Breast epithelium (tissue), 3 donors: ENCODE results near the gene RPL13.

Experiments used
- POLR2A ChIP-seq: fragments of 450-650 bp; IDR thresholded peaks from one replicate; pipeline ENCODE4 v1.6.1; 2016; ENCODE audit warnings: antibody characterized with exemption, mild to moderate bottlenecking, moderate library complexity
- POLR2AphosphoS5 ChIP-seq, 3 donors: sonication (generic); formaldehyde crosslinking; IDR thresholded peaks; one replicate each; pipeline ENCODE4 v1.6.1; 2017; ENCODE audit warnings: antibody characterized with exemption in 3 of 3
- TF ChIP-seq, protein P1 (sequence below), 3 donors: fragments of 450-650 bp; IDR thresholded peaks; one replicate each; pipeline ENCODE4 v1.5.1; 2016 to 2017; ENCODE audit warnings: antibody characterized with exemption in 3 of 3, mild to moderate bottlenecking in 3 of 3, moderate library complexity in 3 of 3

DNA sequence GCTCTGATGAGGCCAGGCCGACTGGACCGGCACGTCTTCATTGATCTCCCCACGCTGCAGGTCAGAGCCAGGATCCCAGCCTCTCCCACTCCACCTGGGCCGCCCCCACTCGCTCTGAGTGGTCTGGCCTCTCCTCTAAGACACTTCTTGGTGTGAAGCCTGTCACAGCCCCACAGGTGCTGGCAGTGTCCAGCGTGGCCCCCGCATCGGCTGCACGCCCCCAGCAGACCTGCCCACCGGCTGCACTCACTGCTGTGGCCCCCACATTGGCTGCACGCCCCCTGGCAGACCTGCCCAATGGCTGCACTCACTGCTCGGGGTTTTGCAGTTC lies 15.8 kb upstream of the RPL13 start:
- TF ChIP-seq, protein P1, sequence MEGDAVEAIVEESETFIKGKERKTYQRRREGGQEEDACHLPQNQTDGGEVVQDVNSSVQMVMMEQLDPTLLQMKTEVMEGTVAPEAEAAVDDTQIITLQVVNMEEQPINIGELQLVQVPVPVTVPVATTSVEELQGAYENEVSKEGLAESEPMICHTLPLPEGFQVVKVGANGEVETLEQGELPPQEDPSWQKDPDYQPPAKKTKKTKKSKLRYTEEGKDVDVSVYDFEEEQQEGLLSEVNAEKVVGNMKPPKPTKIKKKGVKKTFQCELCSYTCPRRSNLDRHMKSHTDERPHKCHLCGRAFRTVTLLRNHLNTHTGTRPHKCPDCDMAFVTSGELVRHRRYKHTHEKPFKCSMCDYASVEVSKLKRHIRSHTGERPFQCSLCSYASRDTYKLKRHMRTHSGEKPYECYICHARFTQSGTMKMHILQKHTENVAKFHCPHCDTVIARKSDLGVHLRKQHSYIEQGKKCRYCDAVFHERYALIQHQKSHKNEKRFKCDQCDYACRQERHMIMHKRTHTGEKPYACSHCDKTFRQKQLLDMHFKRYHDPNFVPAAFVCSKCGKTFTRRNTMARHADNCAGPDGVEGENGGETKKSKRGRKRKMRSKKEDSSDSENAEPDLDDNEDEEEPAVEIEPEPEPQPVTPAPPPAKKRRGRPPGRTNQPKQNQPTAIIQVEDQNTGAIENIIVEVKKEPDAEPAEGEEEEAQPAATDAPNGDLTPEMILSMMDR (IDR thresholded peaks at IDR 0.05): no peak
- TF ChIP-seq POLR2A (no peak), POLR2AphosphoS5 (IDR thresholded peaks at IDR 0.05) (no peak)
